HG03521 (cell line): ENCODE data around the gene EDNRB.

ENCODE experiments used
- ATAC-seq: cut with Tn5 transposase; IDR thresholded peaks from one replicate; pipeline ENCODE4 v1.9.1; 2021; ENCODE audit warnings: mild to moderate bottlenecking, moderate library complexity; ENCODE audit not compliant: unreplicated experiment

Gene EDNRB

GRCh38 chr13:77846173-77846572, 72.5 kb downstream of the EDNRB start:
- ATAC-seq: no peak
